Right lobe of liver (tissue), 6 donors: Measurements from ENCODE around the gene LRRN2. TPM values are rescaled to one million over a fixed set of nuclear protein-coding genes. Genes with fewer than 3 reads are reported as not detected.

ENCODE experiments used
- ATAC-seq, 4 donors: fragments of 200-7000 bp; cut with Tn5 transposase; one replicate each; pipeline ENCODE4 v1.9.1; 2020; ENCODE audit warnings: mild to moderate bottlenecking in 4 of 4, moderate library complexity in 4 of 4
- DNase-seq, 3 donors: peaks; one replicate each; pipeline ENCODE4 v3.0.0-alpha.2; 2020
- H3K27ac ChIP-seq, 3 donors: fragments of 200-600 bp; one replicate each; pipeline ENCODE4 v1.8.0; 2022
- H3K27me3 ChIP-seq, 2 donors: fragments of 200-600 bp; one replicate each; pipeline ENCODE4 v1.8.0; 2022
- H3K36me3 ChIP-seq, 4 donors: fragments of 200-600 bp; sonication (generic) in 1 of 4; one replicate each; pipeline versions ENCODE4 v1.5.1 to v1.8.0; 2017 to 2022; ENCODE audit warnings: control low read depth in 1 of 4
- H3K4me1 ChIP-seq, 4 donors: fragments of 200-600 bp; sonication (generic) in 1 of 4; one replicate each; pipeline versions ENCODE4 v1.5.1 to v1.8.0; 2017 to 2022; ENCODE audit warnings: control low read depth in 1 of 4
- H3K4me3 ChIP-seq, 3 donors: fragments of 200-600 bp; one replicate each; pipeline ENCODE4 v1.8.0; 2022
- H3K9me3 ChIP-seq, 4 donors: fragments of 200-600 bp; sonication (generic) in 1 of 4; one replicate each; pipeline versions ENCODE4 v1.5.1 to v1.8.0; 2017 to 2022; ENCODE audit warnings: control low read depth in 1 of 4
- CTCF ChIP-seq, 4 donors: fragments of 200-600 bp in 3 of 4; fragments of 450-650 bp in 1 of 4; IDR thresholded peaks; one replicate each; pipeline versions ENCODE4 v1.5.1 to v1.8.0; 2016 to 2022; ENCODE audit warnings: antibody characterized with exemption in 4 of 4, mild to moderate bottlenecking in 2 of 4
- POLR2A ChIP-seq: fragments of 450-650 bp; IDR thresholded peaks from one replicate; pipeline ENCODE4 v1.6.1; 2017; ENCODE audit warnings: antibody characterized with exemption, mild to moderate bottlenecking
- WGBS: methylation state at CpG from one replicate; pipeline ENCODE4 v1.1.6; 2018; ENCODE audit warnings: low coverage, low lambda C conversion rate; ENCODE audit not compliant: insufficient coverage; ENCODE audit errors: missing lambda C conversion rate; 5-methylcytosine and 5-hydroxymethylcytosine counted together
- intact Hi-C, 2 donors: fragments of 100-400 bp; cut with DNase I; formaldehyde crosslinking; loops; one replicate each; pipeline versions ENCODE4 v1.11.2 to v1.14.1; 2022
- total RNA-seq, 6 experiments: library from RNA; depleted of rRNA in 2 of 6; stranded (reverse); fragments of >200 nt in 2 of 6; fragmentation: NEBNext Ultra II Directional in 3 of 6; extraction: Animal tissue kit (Norgen Biotek cat#: 25700) in 3 of 6; gene quantifications; one replicate each; pipeline versions ENCODE4 v1.1.0 to v1.2.4, GENCODE V29; 2016 to 2023
- donor health status: DM: no; HTN: yes; CAD: no.
- donor health status: DM: no; HTN: no; CAD: no.
- donor health status: DM: no; HTN: no; CAD: no.
- donor health status: DM: no; HTN: yes; CAD: no.
- donor health status: DM: no; HTN: yes; CAD: no.

The LRRN2 gene
- total RNA-seq, 6 experiments from 2014 or later, result 0.07 to 0.78 (median 0.25) TPM

DNA sequence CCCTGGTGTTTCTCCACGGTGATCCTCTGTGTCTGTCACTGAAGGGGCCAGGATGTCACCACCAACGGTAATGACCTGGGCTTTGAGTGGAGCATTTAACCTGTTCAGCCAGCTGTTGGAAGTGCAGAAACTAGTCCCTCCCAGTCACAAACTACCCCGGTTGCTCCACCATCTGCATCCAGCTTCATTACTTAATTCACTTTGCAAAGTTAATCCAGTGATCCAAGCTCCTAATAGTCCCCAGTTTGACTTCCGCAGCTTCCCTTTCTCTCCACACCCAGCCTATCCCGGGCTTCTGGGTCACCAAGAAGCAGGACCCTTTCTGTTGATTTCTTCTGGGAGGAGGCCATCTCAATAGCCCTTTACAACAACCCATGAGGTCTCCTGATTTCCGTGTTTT is 105.9 kb downstream of the LRRN2 start:
- no peak for ATAC-seq
- TF ChIP-seq POLR2A (no peak), CTCF (IDR thresholded peaks at IDR 0.05) (no peak)
- Histone ChIP-seq H3K27ac (no peak overlapping the region), H3K4me3 (no peak overlapping the region), H3K9me3 (no peaks in the 10 kb centered on the region), H3K36me3 (no peaks in the 10 kb centered on the region), H3K4me1 (no peaks in the 10 kb centered on the region), H3K27me3 (no peaks in the 10 kb centered on the region)
- 62% methylated on average over 5 of the region's 6 CpGs for WGBS
- intact Hi-C loops, result no loop called here
- DNase-seq, result no peak

DNA sequence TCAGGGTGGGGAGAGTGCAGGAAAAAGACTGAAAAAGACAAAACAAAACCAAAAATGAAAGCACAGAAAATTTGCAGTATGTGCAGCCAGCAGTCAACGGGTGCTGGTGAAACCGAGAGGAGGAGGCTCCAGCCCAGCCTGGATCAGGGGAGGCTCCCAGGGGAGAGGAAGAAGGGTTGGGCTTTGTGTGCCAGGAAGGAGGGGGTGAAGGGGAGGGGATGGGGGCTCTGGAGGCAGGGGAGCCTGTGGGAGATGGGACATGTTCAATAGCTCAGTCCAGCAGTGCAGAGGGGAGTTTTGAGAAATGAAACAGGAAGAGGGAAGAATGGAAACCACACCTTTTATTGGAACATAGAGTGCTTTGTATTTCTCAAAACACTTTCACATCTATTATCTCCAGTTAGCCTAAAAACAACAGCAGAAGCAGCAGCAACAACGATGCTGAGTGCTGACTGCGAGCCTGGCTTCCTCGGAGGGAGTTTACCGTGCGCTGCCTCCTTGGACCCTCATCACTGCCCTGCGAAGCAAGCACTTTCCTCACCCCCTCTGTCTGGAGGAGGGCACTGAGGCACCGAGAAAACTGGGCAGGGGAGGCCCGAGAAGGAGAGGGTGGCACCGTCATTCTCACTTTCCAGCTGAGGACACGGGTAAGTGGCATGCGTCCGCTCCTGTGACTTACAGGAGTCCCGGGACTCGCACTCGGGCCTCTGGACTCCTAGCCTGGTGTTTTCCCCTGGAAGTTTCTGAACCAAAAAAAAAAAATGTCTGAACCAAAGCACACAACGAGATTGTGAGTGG is 106.5 kb downstream of the LRRN2 start:
- intact Hi-C loops, result no loop called here
- 59% methylated on average over 7 of the region's 18 CpGs for WGBS
- no peak overlapping the region for H3K27ac ChIP-seq
- no peaks in the 10 kb centered on the region for H3K4me1 ChIP-seq
- TF ChIP-seq POLR2A (no peak), CTCF (IDR thresholded peaks at IDR 0.05) (no peak)
- H3K36me3 ChIP-seq, result no peaks in the 10 kb centered on the region
- ATAC-seq (peak; percentile 36 to 61 (median 42)), DNase-seq (peak in 1 of 3 donors; percentile 43)
- H3K4me3 ChIP-seq, result no peak overlapping the region
- no peaks in the 10 kb centered on the region for H3K27me3 ChIP-seq
- no peaks in the 10 kb centered on the region for H3K9me3 ChIP-seq

GRCh38 chr1:204577794-204578478 is 107.6 kb downstream of the LRRN2 start:
- DNase-seq, result peak in 1 of 3 donors; percentile 26
- H3K4me3 ChIP-seq, result no peak overlapping the region
- no peaks in the 10 kb centered on the region for H3K9me3 ChIP-seq
- no peaks in the 10 kb centered on the region for H3K36me3 ChIP-seq
- 97% methylated on average over 8 of the region's 10 CpGs for WGBS
- H3K4me1 ChIP-seq, result no peaks in the 10 kb centered on the region
- intact Hi-C loops, result no loop called here
- H3K27me3 ChIP-seq, result no peaks in the 10 kb centered on the region
- no peak for TF ChIP-seq POLR2A
- no peak for TF ChIP-seq CTCF (IDR thresholded peaks at IDR 0.05)
- H3K27ac ChIP-seq, result no peak overlapping the region
- ATAC-seq, result no peak

DNA sequence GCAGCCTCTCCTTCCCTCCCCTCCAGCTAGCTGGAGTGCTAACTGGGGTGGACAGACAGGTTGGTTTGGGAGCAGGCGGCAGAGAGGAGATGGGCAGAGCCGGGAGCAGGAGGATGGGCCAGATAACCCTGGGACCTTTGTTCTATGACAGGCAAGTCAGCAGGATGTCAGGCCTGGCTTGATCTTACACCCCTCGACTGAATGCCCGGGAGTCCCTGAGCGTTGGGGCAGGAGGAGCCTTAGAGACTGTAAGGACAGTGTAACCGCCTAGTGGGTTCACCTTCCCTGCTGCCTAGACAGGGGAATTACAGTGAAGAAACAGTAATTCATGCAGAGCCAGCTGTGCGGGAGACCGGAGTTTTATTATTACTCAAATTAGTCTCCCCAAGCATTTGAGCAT is 109.1 kb downstream of the LRRN2 start:
- Histone ChIP-seq H3K27me3 (no peaks in the 10 kb centered on the region), H3K27ac (no peak overlapping the region), H3K4me1 (no peaks in the 10 kb centered on the region), H3K36me3 (no peaks in the 10 kb centered on the region), H3K9me3 (no peaks in the 10 kb centered on the region), H3K4me3 (no peak overlapping the region)
- 96% methylated on average over 6 of the region's 8 CpGs for WGBS
- intact Hi-C loops, result no loop called here
- ATAC-seq (peak in 1 of 4 donors; percentile 9), DNase-seq (no peak)
- no peak for TF ChIP-seq POLR2A
- no peak for TF ChIP-seq CTCF (IDR thresholded peaks at IDR 0.05)
